SK-N-SH (cell line): ENCODE measurements around the gene MEGF6. TPM values are rescaled to one million over a fixed set of nuclear protein-coding genes. Genes with fewer than 3 reads are reported as not detected.

Experiments
- CTCF ChIA-PET: fragments of 300-600, 350-600 bp; formaldehyde crosslinking; extraction: SDS; loops from one replicate; lab custom pipeline; 2021; lab: Yijun Ruan, JAX
- POLR2A ChIA-PET: fragments of 350-600 bp; sonication (Branson Sonifier 250); formaldehyde crosslinking; extraction: SDS; loops from one replicate; lab custom pipeline; 2020; ENCODE audit warnings: antibody characterized with exemption, inconsistent platforms; lab: Yijun Ruan, JAX
- DNase-seq: peaks from one replicate; pipeline ENCODE4 v3.0.0; 2012
- H2AFZ ChIP-seq: fragments of 200-600 bp; sonication (generic); 2 replicates; pipeline ENCODE4 v1.8.1; 2016; ENCODE audit warnings: antibody characterized with exemption, mild to moderate bottlenecking, low read depth
- H3F3A ChIP-seq: fragments of 200-600 bp; sonication (generic); replicated peaks from 2 replicates; pipeline ENCODE3; 2016; ENCODE audit warnings: antibody characterized with exemption, mild to moderate bottlenecking; ENCODE audit not compliant: insufficient read depth
- H3K27ac ChIP-seq, 2 experiments: fragments of 200-500 bp in 1 of 2; fragments of 200-600 bp in 1 of 2; sonication (Bioruptor generic) in 1 of 2; sonication (generic), shearing (Covaris generic) in 1 of 2; 2 replicates each; pipeline versions ENCODE4 v1.5.1 to v1.6.1; 2014 to 2016; ENCODE audit warnings: low read depth in 2 of 2, inconsistent platforms in 1 of 2, low read length in 1 of 2, mild to moderate bottlenecking in 1 of 2, mixed read lengths in 1 of 2
- H3K27me3 ChIP-seq: fragments of 200-600 bp; sonication (generic), shearing (Covaris generic); 2 replicates; pipeline ENCODE4 v1.6.1; 2016; ENCODE audit warnings: mixed run types; ENCODE audit not compliant: insufficient read depth
- H3K36me3 ChIP-seq, 2 experiments: fragments of 200-500 bp in 1 of 2; fragments of 200-600 bp in 1 of 2; sonication (Bioruptor generic) in 1 of 2; sonication (generic) in 1 of 2; replicated peaks in 1 of 2; 2 replicates each; pipeline versions ENCODE3 to v1.5.1; 2014 to 2016; ENCODE audit warnings: low read length in 1 of 2, mild to moderate bottlenecking in 1 of 2; ENCODE audit not compliant: insufficient read depth in 2 of 2, control insufficient read depth in 1 of 2
- H3K4me1 ChIP-seq, 2 experiments: fragments of 200-500 bp in 1 of 2; fragments of 200-600 bp in 1 of 2; sonication (Bioruptor generic) in 1 of 2; sonication (generic), shearing (Covaris generic) in 1 of 2; 2 replicates each; pipeline versions ENCODE4 v1.5.1 to v1.6.1; 2014 to 2016; ENCODE audit warnings: low read depth in 1 of 2, low read length in 1 of 2, mixed run types in 1 of 2; ENCODE audit not compliant: insufficient read depth in 2 of 2, control insufficient read depth in 1 of 2
- H3K4me2 ChIP-seq: fragments of 200-600 bp; sonication (generic), shearing (Covaris generic); 2 replicates; pipeline ENCODE4 v1.6.1; 2017; ENCODE audit warnings: mixed run types
- H3K4me3 ChIP-seq, 2 experiments: fragments of 200-500 bp in 1 of 2; fragments of 200-600 bp in 1 of 2; sonication (Bioruptor generic) in 1 of 2; sonication (generic), shearing (Covaris generic) in 1 of 2; 2 replicates each; pipeline versions ENCODE4 v1.5.1 to v1.8.1; 2014 to 2016; ENCODE audit warnings: low read depth in 2 of 2, inconsistent platforms in 1 of 2, low read length in 1 of 2, mild to moderate bottlenecking in 1 of 2, mixed read lengths in 1 of 2, moderate library complexity in 1 of 2
- H3K79me2 ChIP-seq: fragments of 200-600 bp; sonication (generic); 2 replicates; pipeline ENCODE4 v1.8.1; 2017; ENCODE audit warnings: mild to moderate bottlenecking; ENCODE audit not compliant: insufficient read depth
- H3K9ac ChIP-seq: fragments of 200-600 bp; sonication (generic); 2 replicates; pipeline ENCODE4 v1.6.1; 2017; ENCODE audit warnings: mixed run types
- H3K9me2 ChIP-seq: fragments of 200-600 bp; sonication (generic); 2 replicates; pipeline ENCODE4 v1.6.1; 2017; ENCODE audit warnings: mixed run types
- H3K9me3 ChIP-seq: fragments of 200-600 bp; sonication (generic); 2 replicates; pipeline ENCODE4 v1.6.1; 2017; ENCODE audit warnings: mixed run types, mild to moderate bottlenecking, moderate library complexity
- H4K20me1 ChIP-seq: fragments of 200-600 bp; sonication (generic); 2 replicates; pipeline ENCODE4 v1.6.1; 2017; ENCODE audit warnings: mild to moderate bottlenecking, mixed run types; ENCODE audit not compliant: insufficient read depth
- CHD2 ChIP-seq: fragments of 150-350 bp; IDR thresholded peaks from 2 replicates; pipeline ENCODE4 v1.6.1; 2018; ENCODE audit warnings: low read length; ENCODE audit not compliant: partially characterized antibody
- ELF1 ChIP-seq: IDR thresholded peaks from 2 replicates; pipeline ENCODE4 v1.4.0; 2012
- EP300 ChIP-seq, 2 experiments: IDR thresholded peaks; 2 replicates each; pipeline versions ENCODE4 v1.4.0 to v1.6.1; 2012; ENCODE audit warnings: borderline replicate concordance in 1 of 2, low read depth in 1 of 2, low read length in 1 of 2
- FOSL2 ChIP-seq: IDR thresholded peaks from 2 replicates; pipeline ENCODE4 v1.4.0; 2012; ENCODE audit warnings: low read depth, mild to moderate bottlenecking, moderate library complexity, borderline replicate concordance
- FOXJ3 ChIP-seq: sonication (generic); formaldehyde crosslinking; IDR thresholded peaks from 2 replicates; pipeline ENCODE4 v1.5.1; 2020; ENCODE audit warnings: mild to moderate bottlenecking, missing genetic modification reagents
- GABPA ChIP-seq: IDR thresholded peaks from 2 replicates; pipeline ENCODE4 v1.4.0; 2012; ENCODE audit warnings: low read depth, mild to moderate bottlenecking
- MEF2A ChIP-seq: IDR thresholded peaks from 2 replicates; pipeline ENCODE4 v1.4.0; 2012; ENCODE audit warnings: low read depth, borderline replicate concordance
- MXI1 ChIP-seq: IDR thresholded peaks from 2 replicates; pipeline ENCODE4 v1.6.1; 2012; ENCODE audit warnings: mild to moderate bottlenecking, low read depth, low read length, improper control_type of control experiment
- NRF1 ChIP-seq: IDR thresholded peaks from 2 replicates; pipeline ENCODE4 v1.6.1; 2012; ENCODE audit warnings: low read depth, mild to moderate bottlenecking, low read length
- RAD21 ChIP-seq: IDR thresholded peaks from 2 replicates; pipeline ENCODE4 v1.6.1; 2012; ENCODE audit warnings: mild to moderate bottlenecking, low read length
- RCOR1 ChIP-seq: fragments of 150-350 bp; IDR thresholded peaks from 2 replicates; pipeline ENCODE4 v1.6.1; 2017; ENCODE audit warnings: antibody characterized with exemption, low read length
- RFX5 ChIP-seq: IDR thresholded peaks from 2 replicates; pipeline ENCODE4 v1.6.1; 2012; ENCODE audit warnings: mild to moderate bottlenecking, improper control_type of control experiment, low read length
- SIN3A ChIP-seq: IDR thresholded peaks from 2 replicates; pipeline ENCODE4 v1.6.1; 2012; ENCODE audit warnings: low read depth, mild to moderate bottlenecking, low read length, moderate library complexity, borderline replicate concordance
- SMC3 ChIP-seq: IDR thresholded peaks from 2 replicates; pipeline ENCODE4 v1.6.1; 2012; ENCODE audit warnings: low read depth, low read length, improper control_type of control experiment
- TAF1 ChIP-seq: IDR thresholded peaks from 2 replicates; pipeline ENCODE4 v1.6.1; 2012; ENCODE audit warnings: low read depth, mild to moderate bottlenecking, low read length, moderate library complexity, borderline replicate concordance
- TEAD4 ChIP-seq: IDR thresholded peaks from 2 replicates; pipeline ENCODE4 v1.4.0; 2012; ENCODE audit warnings: mild to moderate bottlenecking, borderline replicate concordance; ENCODE audit not compliant: insufficient read depth
- YY1 ChIP-seq: IDR thresholded peaks from 2 replicates; pipeline ENCODE4 v1.4.0; 2012; ENCODE audit warnings: low read depth, mild to moderate bottlenecking
- WGBS: methylation state at CpG from one replicate; pipeline ENCODE4 v1.1.6; 2017; ENCODE audit warnings: low lambda C conversion rate; 5-methylcytosine and 5-hydroxymethylcytosine counted together
- polyA plus RNA-seq, 3 experiments: library from polyadenylated mRNA; depleted of rRNA; stranded (reverse); fragments of >200 nt; gene quantifications; 2 replicates each; pipeline ENCODE4 v1.2.3, GENCODE V29; 2012
- TF ChIP-seq, protein P1 (sequence below): fragments of 150-350 bp; IDR thresholded peaks from 2 replicates; pipeline ENCODE4 v1.6.1; 2017; ENCODE audit warnings: antibody characterized with exemption, low read length, low read depth, borderline replicate concordance
- TF ChIP-seq, protein P2 (sequence below): IDR thresholded peaks from 2 replicates; pipeline ENCODE4 v1.4.0; 2012; ENCODE audit warnings: low read depth
- TF ChIP-seq, protein P3 (sequence below): fragments of 150-350 bp; IDR thresholded peaks from 2 replicates; pipeline ENCODE4 v1.6.1; 2016; ENCODE audit warnings: mild to moderate bottlenecking, low read depth, low read length
- TF ChIP-seq, protein P4 (sequence below): IDR thresholded peaks from 2 replicates; pipeline ENCODE4 v1.4.0; 2012; ENCODE audit warnings: low read depth, borderline replicate concordance
- TF ChIP-seq, protein P5 (sequence below): IDR thresholded peaks from 2 replicates; pipeline ENCODE4; 2012

The MEGF6 gene
- polyA plus RNA-seq, 1 of the 3 experiments (the other 2 are of a cell fraction), result 7.6 TPM

DNA sequence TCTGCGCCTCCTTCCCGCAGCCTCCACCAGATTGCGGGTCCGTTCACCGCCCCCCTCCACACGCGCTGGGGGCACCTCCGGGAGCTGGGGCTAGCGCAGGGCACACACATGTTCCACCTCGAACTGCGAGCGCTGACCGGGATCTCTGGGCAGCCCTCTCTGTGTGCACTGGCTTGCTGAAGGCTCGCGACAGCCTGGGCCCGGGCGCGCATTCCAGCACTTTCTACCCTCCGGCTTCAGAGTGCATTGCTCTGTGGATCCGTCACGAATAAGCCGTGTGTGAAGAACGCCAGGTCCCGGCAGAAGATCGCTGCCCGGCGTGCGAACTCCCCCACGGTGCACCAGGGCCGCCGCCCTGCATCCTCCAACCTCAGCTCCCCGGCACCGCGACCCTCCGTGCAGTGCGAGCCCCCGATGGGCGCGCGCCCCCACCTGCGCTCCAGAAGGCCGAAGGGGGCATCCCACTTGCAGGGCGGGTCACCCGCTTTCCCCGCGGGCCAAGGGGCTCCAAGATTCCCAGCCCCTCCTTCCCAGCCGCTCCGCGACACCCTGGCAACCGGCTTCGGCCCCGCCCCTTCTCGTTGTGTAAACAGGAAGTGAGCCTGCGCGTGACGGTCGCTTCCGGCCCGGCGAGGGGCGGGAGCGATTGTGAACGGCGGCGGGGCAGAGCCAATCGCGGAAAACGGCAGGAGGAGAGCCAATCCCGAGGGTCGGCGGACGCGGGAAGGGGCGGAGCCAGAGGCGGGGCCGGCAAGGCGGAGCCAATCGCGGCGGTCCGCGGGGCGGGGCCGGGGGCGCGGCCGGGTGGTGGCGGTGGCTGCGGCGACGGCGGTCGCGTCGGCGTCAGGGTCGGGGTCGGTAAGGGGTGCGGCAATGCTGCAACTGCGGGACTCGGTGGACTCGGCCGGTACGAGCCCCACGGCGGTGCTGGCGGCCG lies 13.2 kb upstream of the MEGF6 start, which contains the start of gene TPRG1L:
TSS of gene TPRG1L (plus strand) at position 816 of the 937 bp plus-strand sequence. CDS start at position 874, 58 bp downstream.
- H3K4me1 ChIP-seq, result peaks cover 0 to 40% of the 10 kb centered on the region in 2 experiments; a peak in 2 of 4 replicates
- POLR2A ChIA-PET, result no interaction called here
- peak within 1 kb of the TSS; percentile 67 for H3K9ac ChIP-seq
- DNase-seq, result peak; percentile 99
- no peaks in the 10 kb centered on the region for H3K9me3 ChIP-seq
- H3K4me2 ChIP-seq, result peak within 1 kb of the TSS; percentile 90
- H3K9me2 ChIP-seq, result no peaks in the 10 kb centered on the region
- H4K20me1 ChIP-seq, result no peaks in the 10 kb centered on the region
- H3K36me3 ChIP-seq, result peaks cover 9 to 22% of the 10 kb centered on the region in 2 experiments
- TF ChIP-seq, protein P1, sequence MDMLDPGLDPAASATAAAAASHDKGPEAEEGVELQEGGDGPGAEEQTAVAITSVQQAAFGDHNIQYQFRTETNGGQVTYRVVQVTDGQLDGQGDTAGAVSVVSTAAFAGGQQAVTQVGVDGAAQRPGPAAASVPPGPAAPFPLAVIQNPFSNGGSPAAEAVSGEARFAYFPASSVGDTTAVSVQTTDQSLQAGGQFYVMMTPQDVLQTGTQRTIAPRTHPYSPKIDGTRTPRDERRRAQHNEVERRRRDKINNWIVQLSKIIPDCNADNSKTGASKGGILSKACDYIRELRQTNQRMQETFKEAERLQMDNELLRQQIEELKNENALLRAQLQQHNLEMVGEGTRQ, result peak; percentile 57
- TF ChIP-seq EP300 (IDR thresholded peaks at IDR 0.05; ENCODE audit: borderline replicate concordance in 1 of 2, low read depth in 1 of 2, low read length in 1 of 2) (no peak), ELF1 (peak; percentile 72), TAF1 (0 out of 2 replicates have a peak, but pooled peaks have one; percentile 15), SIN3A (peak; percentile 46; the same call in 1 of the 2 replicates), MEF2A (no peak), FOSL2 (no peak), YY1 (no peak), NRF1 (0 out of 2 replicates have a peak, but pooled peaks have one; percentile 37), RAD21 (no peak), SMC3 (no peak), CHD2 (peak; percentile 76), MXI1 (peak; percentile 69; the same call in 1 of the 2 replicates), RFX5 (0 out of 2 replicates have a peak, but pooled peaks have one; percentile 29), GABPA (peak; percentile 90), TEAD4 (no peak), RCOR1 (no peak), FOXJ3 (peak; percentile 60; the same call in 1 of the 2 replicates)
- TF ChIP-seq, protein P2, sequence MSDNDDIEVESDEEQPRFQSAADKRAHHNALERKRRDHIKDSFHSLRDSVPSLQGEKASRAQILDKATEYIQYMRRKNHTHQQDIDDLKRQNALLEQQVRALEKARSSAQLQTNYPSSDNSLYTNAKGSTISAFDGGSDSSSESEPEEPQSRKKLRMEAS, result peak; percentile 71; the same call in 1 of the 2 replicates
- TF ChIP-seq, protein P3, sequence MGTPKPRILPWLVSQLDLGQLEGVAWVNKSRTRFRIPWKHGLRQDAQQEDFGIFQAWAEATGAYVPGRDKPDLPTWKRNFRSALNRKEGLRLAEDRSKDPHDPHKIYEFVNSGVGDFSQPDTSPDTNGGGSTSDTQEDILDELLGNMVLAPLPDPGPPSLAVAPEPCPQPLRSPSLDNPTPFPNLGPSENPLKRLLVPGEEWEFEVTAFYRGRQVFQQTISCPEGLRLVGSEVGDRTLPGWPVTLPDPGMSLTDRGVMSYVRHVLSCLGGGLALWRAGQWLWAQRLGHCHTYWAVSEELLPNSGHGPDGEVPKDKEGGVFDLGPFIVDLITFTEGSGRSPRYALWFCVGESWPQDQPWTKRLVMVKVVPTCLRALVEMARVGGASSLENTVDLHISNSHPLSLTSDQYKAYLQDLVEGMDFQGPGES, result peak; percentile 65
- TF ChIP-seq, protein P4, sequence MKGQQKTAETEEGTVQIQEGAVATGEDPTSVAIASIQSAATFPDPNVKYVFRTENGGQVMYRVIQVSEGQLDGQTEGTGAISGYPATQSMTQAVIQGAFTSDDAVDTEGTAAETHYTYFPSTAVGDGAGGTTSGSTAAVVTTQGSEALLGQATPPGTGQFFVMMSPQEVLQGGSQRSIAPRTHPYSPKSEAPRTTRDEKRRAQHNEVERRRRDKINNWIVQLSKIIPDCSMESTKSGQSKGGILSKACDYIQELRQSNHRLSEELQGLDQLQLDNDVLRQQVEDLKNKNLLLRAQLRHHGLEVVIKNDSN, result peak; percentile 80
- TF ChIP-seq, protein P5, sequence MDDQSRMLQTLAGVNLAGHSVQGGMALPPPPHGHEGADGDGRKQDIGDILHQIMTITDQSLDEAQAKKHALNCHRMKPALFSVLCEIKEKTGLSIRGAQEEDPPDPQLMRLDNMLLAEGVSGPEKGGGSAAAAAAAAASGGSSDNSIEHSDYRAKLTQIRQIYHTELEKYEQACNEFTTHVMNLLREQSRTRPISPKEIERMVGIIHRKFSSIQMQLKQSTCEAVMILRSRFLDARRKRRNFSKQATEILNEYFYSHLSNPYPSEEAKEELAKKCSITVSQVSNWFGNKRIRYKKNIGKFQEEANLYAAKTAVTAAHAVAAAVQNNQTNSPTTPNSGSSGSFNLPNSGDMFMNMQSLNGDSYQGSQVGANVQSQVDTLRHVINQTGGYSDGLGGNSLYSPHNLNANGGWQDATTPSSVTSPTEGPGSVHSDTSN, result peak; percentile 96
- H3K4me3 ChIP-seq, result peak within 1 kb of the TSS; percentile 84 to 93
- H2AFZ ChIP-seq, result peak within 1 kb of the TSS; percentile 87; the same call in 1 of the 2 replicates
- H3F3A ChIP-seq, result peaks cover 3% of the 10 kb centered on the region
- 1% methylated on average over 45 of the region's 108 CpGs for WGBS
- H3K27me3 ChIP-seq, result no peaks in the 10 kb centered on the region
- CTCF ChIA-PET, result interaction anchor here (0.8 to 6.4 kb wide), 6 partner anchors 9 to 153 kb away, joined by 3 to 78 read pairs (median 6); no protein-coding TSS in a partner anchor
- peak within 1 kb of the TSS; percentile 20 to 77; a peak in 3 of 4 replicates for H3K27ac ChIP-seq
- H3K79me2 ChIP-seq, result peaks cover 16% of the 10 kb centered on the region
